Measurements from ENCODE around the gene GLT8D2. TPM values are rescaled to one million over a fixed set of nuclear protein-coding genes. Genes with fewer than 3 reads are reported as not detected.

Gene GLT8D2
- total and polyA plus RNA-seq, 2 donors (not counting 3 experiments of a cell fraction or from before 2014, with no cell fraction given): 1.7 to 2.6 TPM

- Histone ChIP-seq H3K27ac (ENCODE audit: insufficient read depth, low read depth, low read length) (no peak overlapping the region), H3K36me3 (ENCODE audit: control insufficient read depth in 2 of 2, extremely low read depth in 1 of 2, insufficient read depth in 2 of 2, low read length in 2 of 2) (peaks cover 0 to 5% of the 10 kb centered on the region in 2 experiments), H3K27me3 (ENCODE audit: control insufficient read depth in 2 of 2, insufficient read depth in 2 of 2, low read length in 2 of 2) (no peaks in the 10 kb centered on the region), H3K9me1 (replicated peaks; ENCODE audit: control insufficient read depth, extremely low read depth, insufficient read depth, low read length) (no peaks in the 10 kb centered on the region), H3K4me1 (ENCODE audit: control insufficient read depth, extremely low read depth, insufficient read depth, low read length) (no peaks in the 10 kb centered on the region), H3K4me2 (ENCODE audit: insufficient read depth, low read length) (no peak overlapping the region), H3K4me3 (replicated peaks in 1 of 3; ENCODE audit: insufficient read depth in 1 of 3, low read depth in 1 of 3, low read length in 3 of 3) (no peak overlapping the region), H2AFZ (ENCODE audit: low read depth, low read length) (no peak overlapping the region), H3K79me2 (ENCODE audit: control insufficient read depth, insufficient read depth, low read length) (no peaks in the 10 kb centered on the region), H4K20me1 (replicated peaks; ENCODE audit: control insufficient read depth, extremely low read depth, insufficient read depth, low read length) (no peaks in the 10 kb centered on the region), H3K9me3 (replicated peaks; ENCODE audit: control insufficient read depth, insufficient read depth, low read length) (no peaks in the 10 kb centered on the region), H3K9ac (replicated peaks; ENCODE audit: extremely low read depth, insufficient read depth, low read length) (no peak overlapping the region)
- ChIA-PET CTCF (interaction anchor here (0.6 to 1.7 kb wide), 3 partner anchors 16 to 1656 kb away, joined by 3 to 5 read pairs (median 4); no protein-coding TSS in a partner anchor), POLR2A (no interaction called here)
- no TSS peak for BruUV-seq (replicated peaks)
- dilution Hi-C loops (cut with MboI; ENCODE audit: extremely low pct_ligation_motif_present, low sequenced_read_pairs): no loop called here
- no peak for TF ChIP-seq FOS (IDR thresholded peaks at IDR 0.05; ENCODE audit: borderline replicate concordance, insufficient read depth, low read length)
- TF ChIP-seq POLR2AphosphoS5 (IDR thresholded peaks at IDR 0.05; ENCODE audit: insufficient read depth, low read depth, low read length): no peak
- no peak for TF ChIP-seq MYC (IDR thresholded peaks at IDR 0.05; ENCODE audit: low read depth, low read length)
- TF ChIP-seq, protein P1, sequence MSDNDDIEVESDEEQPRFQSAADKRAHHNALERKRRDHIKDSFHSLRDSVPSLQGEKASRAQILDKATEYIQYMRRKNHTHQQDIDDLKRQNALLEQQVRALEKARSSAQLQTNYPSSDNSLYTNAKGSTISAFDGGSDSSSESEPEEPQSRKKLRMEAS (IDR thresholded peaks at IDR 0.05; ENCODE audit: insufficient read depth, insufficient read length): no peak
- no peak for TF ChIP-seq POLR2A (IDR thresholded peaks at IDR 0.05; ENCODE audit: low read depth, low read length)
- TF ChIP-seq GATA2 (IDR thresholded peaks at IDR 0.05; ENCODE audit: insufficient read depth, insufficient read length, low read depth, low read length): no peak
- TF ChIP-seq CTCF (IDR thresholded peaks at IDR 0.05; ENCODE audit: extremely low read depth in 1 of 2, insufficient read depth in 1 of 2, low read depth in 1 of 2, low read length in 2 of 2): no peak
- TF ChIP-seq JUN (IDR thresholded peaks at IDR 0.05; ENCODE audit: borderline replicate concordance, insufficient read depth, insufficient read length, low read depth): no peak
- no peak for TF ChIP-seq EZH2 (IDR thresholded peaks at IDR 0.05; ENCODE audit: borderline replicate concordance, low read depth, low read length, severe bottlenecking)
- intact Hi-C loops (cut with micrococcal nuclease): no loop called here
- DNase-seq (ENCODE audit: low read depth, low spot score) (no peak), FAIRE-seq (no peak)
Measured at GRCh38 chr12:104083769-104084475, 33.9 kb upstream of the GLT8D2 start.

All from endothelial cell of umbilical vein (primary cell).